Colonic mucosa (tissue), 4 donors: ENCODE results near the gene CDK19. TPM values are rescaled to one million over a fixed set of nuclear protein-coding genes. Genes with fewer than 3 reads are reported as not detected.

Source experiments
- DNase-seq: peaks from one replicate; pipeline ENCODE4 v3.0.0-alpha.2; 2020
- H3K27ac ChIP-seq: fragments of 200-600 bp; one replicate; pipeline ENCODE4 v1.8.0; 2021
- H3K27me3 ChIP-seq: fragments of 200-600 bp; one replicate; pipeline ENCODE4 v1.8.0; 2021
- H3K36me3 ChIP-seq: fragments of 200-600 bp; one replicate; pipeline ENCODE4 v1.8.0; 2021
- H3K4me1 ChIP-seq: fragments of 200-600 bp; one replicate; pipeline ENCODE4 v1.8.0; 2021; ENCODE audit warnings: mild to moderate bottlenecking
- H3K4me3 ChIP-seq: fragments of 200-600 bp; one replicate; pipeline ENCODE4 v1.8.0; 2021
- H3K9ac ChIP-seq, 2 donors: one replicate each; pipeline ENCODE4 v1.7.0; 2013; ENCODE audit warnings: control low read depth in 2 of 2, low read depth in 2 of 2, low read length in 2 of 2
- H3K9me3 ChIP-seq: fragments of 200-600 bp; one replicate; pipeline ENCODE4 v1.8.0; 2021
- CTCF ChIP-seq: fragments of 200-600 bp; IDR thresholded peaks from one replicate; pipeline ENCODE4 v1.8.0; 2022; ENCODE audit warnings: antibody characterized with exemption, mild to moderate bottlenecking
- intact Hi-C: fragments of 100-400 bp; cut with DNase I; formaldehyde crosslinking; loops from one replicate; pipeline ENCODE4 v1.14.1; 2022
- total RNA-seq, 2 donors: library from RNA; stranded (reverse); fragmentation: NEBNext Ultra II Directional in 1 of 2; extraction: Animal tissue kit (Norgen Biotek cat#: 25700) in 1 of 2; gene quantifications; one replicate each; pipeline ENCODE4 v1.2.1, GENCODE V29; 2021
- donor health status: healthy.
- donor health status: DM: no; HTN: no; CAD: no.
- donor health status: DM: no; HTN: no; CAD: no.

The CDK19 gene
- total RNA-seq, 2 donors from 2014 or later: 20.2 to 36.5 TPM

- no peak for TF ChIP-seq CTCF
- H3K27ac ChIP-seq: no peak overlapping the region
- no peak overlapping the region for H3K9ac ChIP-seq
- H3K27me3 ChIP-seq: no peaks in the 10 kb centered on the region
- DNase-seq: no peak
- intact Hi-C loops: no loop called here
- H3K9me3 ChIP-seq: no peaks in the 10 kb centered on the region
- peaks cover 3% of the 10 kb centered on the region for H3K4me1 ChIP-seq
- no peak overlapping the region for H3K4me3 ChIP-seq
- H3K36me3 ChIP-seq: peaks cover 3% of the 10 kb centered on the region
Observed at GRCh38 chr6:110614106-110614505, 201.2 kb downstream of the CDK19 start.

DNA sequence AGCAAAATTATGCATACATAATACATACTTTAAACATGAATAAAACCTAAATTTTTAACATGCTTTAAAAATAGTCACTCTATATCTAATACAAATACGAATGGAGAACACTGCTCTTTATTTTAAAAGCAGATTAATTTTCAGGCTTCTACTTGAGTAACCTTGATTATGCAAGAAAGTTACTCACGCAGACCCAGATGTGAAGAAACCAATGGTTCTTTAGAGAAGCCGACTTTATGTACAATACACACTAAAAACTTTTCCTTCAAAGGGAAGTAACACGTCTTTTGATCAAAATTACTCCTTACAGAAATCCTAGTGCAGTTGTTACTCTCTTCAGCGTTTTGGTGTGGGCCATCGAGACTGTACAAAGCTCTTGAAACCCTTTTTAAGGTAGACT, 201.9 kb downstream of the CDK19 start:
- Histone ChIP-seq H3K4me1 (no peaks in the 10 kb centered on the region), H3K9me3 (no peaks in the 10 kb centered on the region), H3K27ac (no peak overlapping the region), H3K4me3 (no peak overlapping the region), H3K36me3 (peaks cover 3% of the 10 kb centered on the region), H3K27me3 (no peaks in the 10 kb centered on the region), H3K9ac (no peak overlapping the region)
- TF ChIP-seq CTCF: no peak
- intact Hi-C loops: no loop called here
- DNase-seq: no peak

- Histone ChIP-seq H3K27me3 (no peaks in the 10 kb centered on the region), H3K9ac (no peak overlapping the region), H3K9me3 (no peaks in the 10 kb centered on the region), H3K4me3 (no peak overlapping the region), H3K27ac (no peak overlapping the region), H3K4me1 (no peaks in the 10 kb centered on the region), H3K36me3 (peaks cover 3% of the 10 kb centered on the region)
- intact Hi-C loops: no loop called here
- TF ChIP-seq CTCF: no peak
- DNase-seq: no peak
Observed at GRCh38 chr6:110612298-110612697, 203.0 kb downstream of the CDK19 start.

GRCh38 chr6:110609101-110609500, 206.2 kb downstream of the CDK19 start:
- no peaks in the 10 kb centered on the region for H3K27me3 ChIP-seq
- intact Hi-C loops: no loop called here
- no peaks in the 10 kb centered on the region for H3K4me1 ChIP-seq
- no peak overlapping the region for H3K4me3 ChIP-seq
- no peak for DNase-seq
- H3K9me3 ChIP-seq: no peaks in the 10 kb centered on the region
- H3K9ac ChIP-seq: no peak overlapping the region
- no peaks in the 10 kb centered on the region for H3K36me3 ChIP-seq
- H3K27ac ChIP-seq: no peak overlapping the region
- no peak for TF ChIP-seq CTCF

- DNase-seq: no peak
Observed at GRCh38 chr6:110608151-110608550, 207.1 kb downstream of the CDK19 start.

More at GRCh38 chr6:110608151-110608550, 207.1 kb downstream of the CDK19 start:
- H3K9ac ChIP-seq: no peak overlapping the region
- H3K27me3 ChIP-seq: no peaks in the 10 kb centered on the region
- intact Hi-C loops: no loop called here
- no peak overlapping the region for H3K27ac ChIP-seq
- no peak for TF ChIP-seq CTCF
- H3K4me3 ChIP-seq: no peak overlapping the region
- H3K4me1 ChIP-seq: no peaks in the 10 kb centered on the region
- no peaks in the 10 kb centered on the region for H3K9me3 ChIP-seq
- H3K36me3 ChIP-seq: no peaks in the 10 kb centered on the region
